ENCODE results near the gene LRP1-AS.

Gene LRP1-AS

DNA sequence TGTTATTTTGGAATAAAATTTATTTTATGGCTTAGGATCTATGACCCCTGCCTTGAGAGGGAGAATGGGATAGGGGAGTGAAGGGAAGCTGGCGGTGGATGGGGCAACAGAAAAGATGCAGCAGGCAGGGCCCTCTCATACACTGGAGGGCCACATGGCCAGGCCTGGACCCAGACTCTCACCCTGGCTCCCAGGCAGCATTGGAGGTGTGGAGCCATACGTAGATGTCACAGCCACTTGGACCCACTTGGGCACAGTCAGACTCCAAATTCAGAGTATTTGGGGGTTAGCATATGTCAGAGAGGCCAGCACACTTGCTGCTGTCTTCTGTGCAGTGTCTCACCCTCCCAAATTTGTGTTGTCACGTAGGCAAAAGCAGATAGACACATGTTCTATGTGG lies 52.0 kb downstream of the LRP1-AS start:
- DNase-seq, result no peak
